Liver (tissue), 3 donors: ENCODE results near the gene FAM89B.

Experiments
- ATF3 ChIP-seq: IDR thresholded peaks from 2 replicates; pipeline ENCODE4 v1.6.1; 2016; ENCODE audit warnings: antibody characterized with exemption
- CTCF ChIP-seq: fragments of 150-350 bp; IDR thresholded peaks from 2 replicates; pipeline ENCODE4 v1.5.1; 2017; ENCODE audit warnings: improper control_type of control experiment, low read depth, low read length; ENCODE audit not compliant: missing input control
- JUND ChIP-seq, 2 donors: IDR thresholded peaks; 2 replicates each; pipeline ENCODE4 v1.6.1; 2016; ENCODE audit warnings: antibody characterized with exemption in 2 of 2
- MAX ChIP-seq: IDR thresholded peaks from 2 replicates; pipeline ENCODE4 v1.6.1; 2016; ENCODE audit warnings: antibody characterized with exemption
- NR2F2 ChIP-seq: IDR thresholded peaks from 2 replicates; pipeline ENCODE4 v1.6.1; 2016; ENCODE audit warnings: antibody characterized with exemption
- RAD21 ChIP-seq, 2 donors: IDR thresholded peaks; 2 replicates each; pipeline ENCODE4 v1.6.1; 2016; ENCODE audit warnings: antibody characterized with exemption in 2 of 2, mild to moderate bottlenecking in 2 of 2
- RXRA ChIP-seq, 2 donors: IDR thresholded peaks; 2 replicates each; pipeline ENCODE4 v1.6.1; 2017 to 2018; ENCODE audit warnings: antibody characterized with exemption in 2 of 2, mild to moderate bottlenecking in 1 of 2
- SP1 ChIP-seq: IDR thresholded peaks from 2 replicates; pipeline ENCODE4 v1.6.1; 2018; ENCODE audit warnings: antibody characterized with exemption, mild to moderate bottlenecking
- TAF1 ChIP-seq: conservative IDR thresholded peaks from 2 replicates; pipeline ENCODE4 v1.6.1; 2016; ENCODE audit warnings: antibody characterized with exemption, mild to moderate bottlenecking
- YY1 ChIP-seq: IDR thresholded peaks from 2 replicates; pipeline ENCODE4 v1.6.1; 2016; ENCODE audit warnings: antibody characterized with exemption, mild to moderate bottlenecking
- ZBTB33 ChIP-seq: IDR thresholded peaks from 2 replicates; pipeline ENCODE4 v1.6.1; 2016; ENCODE audit warnings: antibody characterized with exemption
- TF ChIP-seq, protein P1 (sequence below): IDR thresholded peaks from 2 replicates; pipeline ENCODE4 v1.6.1; 2016; ENCODE audit warnings: antibody characterized with exemption, mild to moderate bottlenecking
- donor health status: healthy.
- donor health status: healthy.

DNA sequence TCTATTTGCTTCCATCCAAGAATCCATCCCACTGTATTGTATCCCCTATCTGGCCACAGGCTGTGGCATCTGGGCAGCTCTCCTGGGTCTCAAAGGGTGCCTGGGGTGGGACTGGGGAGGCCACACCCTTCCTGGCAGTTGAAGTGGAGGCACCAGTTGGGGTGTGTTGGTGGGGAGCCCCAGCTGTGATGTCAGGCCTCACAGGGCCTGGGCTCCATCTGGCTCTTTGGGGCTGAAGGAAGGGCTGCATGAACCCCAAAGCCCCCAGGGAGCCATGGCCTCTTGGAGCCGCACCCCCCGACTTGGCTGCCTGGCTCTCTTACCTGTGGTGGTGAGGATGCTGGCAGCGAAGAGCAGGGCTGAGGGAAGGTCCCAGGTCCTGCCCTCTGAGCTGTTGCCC, 22.8 kb downstream of the FAM89B start:
- TF ChIP-seq RAD21 (IDR thresholded peaks at IDR 0.05) = no peak
- TF ChIP-seq CTCF = no peak
- TF ChIP-seq, protein P1, sequence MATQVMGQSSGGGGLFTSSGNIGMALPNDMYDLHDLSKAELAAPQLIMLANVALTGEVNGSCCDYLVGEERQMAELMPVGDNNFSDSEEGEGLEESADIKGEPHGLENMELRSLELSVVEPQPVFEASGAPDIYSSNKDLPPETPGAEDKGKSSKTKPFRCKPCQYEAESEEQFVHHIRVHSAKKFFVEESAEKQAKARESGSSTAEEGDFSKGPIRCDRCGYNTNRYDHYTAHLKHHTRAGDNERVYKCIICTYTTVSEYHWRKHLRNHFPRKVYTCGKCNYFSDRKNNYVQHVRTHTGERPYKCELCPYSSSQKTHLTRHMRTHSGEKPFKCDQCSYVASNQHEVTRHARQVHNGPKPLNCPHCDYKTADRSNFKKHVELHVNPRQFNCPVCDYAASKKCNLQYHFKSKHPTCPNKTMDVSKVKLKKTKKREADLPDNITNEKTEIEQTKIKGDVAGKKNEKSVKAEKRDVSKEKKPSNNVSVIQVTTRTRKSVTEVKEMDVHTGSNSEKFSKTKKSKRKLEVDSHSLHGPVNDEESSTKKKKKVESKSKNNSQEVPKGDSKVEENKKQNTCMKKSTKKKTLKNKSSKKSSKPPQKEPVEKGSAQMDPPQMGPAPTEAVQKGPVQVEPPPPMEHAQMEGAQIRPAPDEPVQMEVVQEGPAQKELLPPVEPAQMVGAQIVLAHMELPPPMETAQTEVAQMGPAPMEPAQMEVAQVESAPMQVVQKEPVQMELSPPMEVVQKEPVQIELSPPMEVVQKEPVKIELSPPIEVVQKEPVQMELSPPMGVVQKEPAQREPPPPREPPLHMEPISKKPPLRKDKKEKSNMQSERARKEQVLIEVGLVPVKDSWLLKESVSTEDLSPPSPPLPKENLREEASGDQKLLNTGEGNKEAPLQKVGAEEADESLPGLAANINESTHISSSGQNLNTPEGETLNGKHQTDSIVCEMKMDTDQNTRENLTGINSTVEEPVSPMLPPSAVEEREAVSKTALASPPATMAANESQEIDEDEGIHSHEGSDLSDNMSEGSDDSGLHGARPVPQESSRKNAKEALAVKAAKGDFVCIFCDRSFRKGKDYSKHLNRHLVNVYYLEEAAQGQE = no peak
- no peak for TF ChIP-seq JUND (IDR thresholded peaks at IDR 0.05)
- TF ChIP-seq RXRA (IDR thresholded peaks at IDR 0.05) = no peak
- no peak for TF ChIP-seq MAX
- TF ChIP-seq ATF3 = no peak
- no peak for TF ChIP-seq YY1
- no peak for TF ChIP-seq ZBTB33
- no peak for TF ChIP-seq TAF1
- TF ChIP-seq SP1 = no peak
- no peak for TF ChIP-seq NR2F2
